GM19240 (cell line): ENCODE measurements around the gene PIGU.

Experiments
- DNase-seq: peaks from one replicate; pipeline ENCODE4 v3.0.0; 2011; ENCODE audit warnings: low spot score; ENCODE audit not compliant: insufficient read length

PIGU gene

DNA sequence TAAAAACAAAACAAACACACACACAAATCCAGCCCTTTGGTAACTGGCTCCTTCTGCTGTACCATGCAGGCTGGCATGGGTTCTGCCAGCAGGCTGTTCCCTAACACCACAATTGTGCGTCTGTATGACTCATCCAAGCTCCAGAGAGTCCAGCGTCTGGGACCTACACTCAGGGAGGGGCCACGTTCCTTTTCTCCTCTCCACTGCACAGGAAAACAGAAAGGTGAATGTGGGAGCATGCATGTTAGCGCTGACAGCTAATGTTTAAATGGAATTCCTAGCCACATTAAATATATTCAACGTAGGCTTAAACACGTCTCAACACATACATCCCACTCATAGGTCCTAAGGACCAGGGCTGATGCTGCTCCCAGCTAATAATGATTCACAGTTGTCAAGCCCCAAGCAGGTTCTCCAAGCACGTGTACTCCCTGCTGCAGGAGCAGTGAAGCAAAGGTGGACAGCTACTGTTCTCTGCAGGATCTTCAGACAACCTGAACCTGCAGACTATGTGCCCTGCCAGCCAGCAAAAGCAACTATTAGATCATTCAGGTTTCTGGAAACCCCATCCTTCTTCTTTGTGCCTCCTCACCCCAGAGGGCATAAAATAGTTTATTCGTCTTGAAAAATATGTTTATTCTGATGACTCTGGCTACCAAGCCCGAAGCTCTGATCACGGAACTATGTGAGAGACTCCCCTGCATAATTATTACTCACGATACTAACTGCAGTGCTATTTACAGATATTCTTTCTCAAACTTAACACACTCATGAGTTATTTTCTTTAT, 97.5 kb downstream of the PIGU start:
- no peak for DNase-seq

DNA sequence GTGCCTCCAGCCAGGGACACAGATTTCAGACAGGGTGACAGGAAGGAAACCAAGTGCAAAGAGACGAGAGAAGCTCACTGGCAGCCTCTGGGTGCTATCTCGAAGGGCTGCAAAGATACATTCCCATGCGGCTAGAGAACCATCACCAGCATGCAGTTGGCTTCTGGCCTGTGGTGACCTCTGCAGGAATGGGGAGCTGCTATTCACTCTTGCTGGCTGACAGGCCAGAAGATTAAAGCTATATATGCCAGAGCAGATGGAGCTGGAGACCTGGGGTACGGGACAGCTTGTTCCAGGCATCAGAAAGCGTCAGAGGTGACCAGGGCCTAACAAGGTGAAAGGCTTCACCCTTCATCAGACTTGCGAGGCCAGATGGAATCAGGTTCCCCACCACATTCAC, 98.4 kb downstream of the PIGU start:
- no peak for DNase-seq

DNA sequence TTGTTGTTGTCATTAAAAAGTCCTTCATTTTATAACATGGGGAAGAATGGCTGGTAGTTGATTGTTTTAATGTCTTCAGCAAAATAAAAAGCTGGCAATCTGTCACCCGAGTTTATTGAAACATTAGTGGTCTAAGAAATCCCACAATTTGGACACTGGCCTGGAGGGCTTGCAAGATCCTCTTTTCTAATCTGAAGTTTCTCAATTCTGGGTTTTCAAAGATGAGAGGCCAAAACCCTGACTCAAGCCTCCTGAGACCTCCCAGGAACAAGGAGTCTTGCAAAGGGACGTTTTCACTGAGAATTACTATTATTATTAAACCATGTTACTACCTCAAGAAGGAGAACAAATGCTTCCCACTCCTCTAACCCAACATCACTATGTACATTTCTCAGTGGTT, 98.9 kb downstream of the PIGU start:
- DNase-seq, result no peak

DNA sequence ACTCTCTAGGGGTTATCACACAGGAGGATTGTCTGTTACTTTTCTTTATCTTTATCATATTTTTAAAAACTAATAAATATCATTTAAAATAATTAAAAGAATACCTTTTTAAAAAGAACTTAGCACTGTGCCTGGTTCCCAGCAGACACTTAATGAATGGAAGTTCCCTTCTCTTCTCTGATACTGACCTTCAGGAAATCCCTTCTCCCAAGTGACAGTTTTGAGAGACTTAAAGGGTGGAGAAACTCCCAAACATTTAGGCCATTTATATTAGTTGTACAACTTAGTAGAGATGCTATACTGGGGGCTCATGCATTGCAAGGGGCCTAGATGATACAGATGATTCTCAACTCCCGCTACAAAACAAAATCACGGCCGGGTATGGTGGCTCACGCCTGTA, 99.8 kb downstream of the PIGU start:
- no peak for DNase-seq

DNA sequence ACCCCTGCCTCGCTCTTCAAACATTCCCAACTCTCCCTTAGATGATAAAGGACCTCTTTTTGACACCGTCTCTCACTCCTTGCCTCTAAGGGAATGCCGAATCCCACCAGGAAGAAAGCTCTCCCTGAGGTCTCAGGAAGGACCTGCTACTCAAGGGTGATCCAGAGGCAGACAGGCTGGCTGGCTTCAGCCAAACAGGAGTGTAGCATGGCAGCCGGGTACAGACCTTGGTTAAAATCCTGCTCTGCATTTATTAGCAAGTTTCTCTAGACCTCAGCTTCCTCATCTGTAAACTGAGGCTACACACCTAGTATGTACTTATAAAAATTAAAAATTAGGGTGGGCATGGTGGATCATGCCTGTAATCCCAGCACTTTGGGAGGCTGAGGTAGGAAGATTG, 101.1 kb downstream of the PIGU start:
- no peak for DNase-seq

DNA sequence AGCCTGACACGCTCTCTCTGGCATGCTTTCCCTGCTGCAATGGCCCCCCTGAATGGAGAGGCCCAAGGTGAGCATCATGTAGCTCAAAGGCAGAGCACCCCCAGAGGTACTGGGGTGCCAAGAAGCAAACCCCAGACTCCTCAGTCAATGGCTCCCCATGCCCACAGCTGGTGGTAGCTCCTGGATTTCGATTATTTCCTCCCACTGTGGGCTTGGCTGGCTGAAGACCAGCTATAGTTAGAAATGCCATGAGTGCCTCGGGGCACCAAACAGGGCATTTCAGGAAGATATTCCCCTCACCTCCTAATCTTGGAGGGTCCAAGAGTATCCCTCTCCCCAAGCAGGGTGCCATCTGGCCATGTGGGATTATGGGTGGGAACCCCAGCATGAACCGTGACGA, 101.6 kb downstream of the PIGU start:
- DNase-seq, result no peak

DNA sequence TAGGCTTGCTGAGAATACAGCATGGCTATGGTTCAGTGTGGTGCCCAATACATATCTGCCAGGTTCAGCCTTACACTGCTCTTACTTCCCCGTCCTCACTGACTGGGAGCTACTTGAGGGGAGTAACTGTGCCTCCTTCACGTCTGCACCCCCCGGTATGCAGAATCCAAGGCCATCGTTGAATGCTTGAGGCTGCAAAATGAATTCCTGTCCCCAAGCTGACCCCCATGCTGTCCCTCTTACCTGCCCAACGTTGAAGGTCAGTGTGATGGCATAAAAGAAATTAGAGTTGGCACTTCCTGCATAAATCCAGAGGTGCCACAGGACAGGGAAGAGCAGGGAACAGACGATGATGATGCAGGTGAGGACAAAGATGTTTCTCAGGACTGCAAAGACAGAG, 102.0 kb downstream of the PIGU start:
- DNase-seq, result no peak

DNA sequence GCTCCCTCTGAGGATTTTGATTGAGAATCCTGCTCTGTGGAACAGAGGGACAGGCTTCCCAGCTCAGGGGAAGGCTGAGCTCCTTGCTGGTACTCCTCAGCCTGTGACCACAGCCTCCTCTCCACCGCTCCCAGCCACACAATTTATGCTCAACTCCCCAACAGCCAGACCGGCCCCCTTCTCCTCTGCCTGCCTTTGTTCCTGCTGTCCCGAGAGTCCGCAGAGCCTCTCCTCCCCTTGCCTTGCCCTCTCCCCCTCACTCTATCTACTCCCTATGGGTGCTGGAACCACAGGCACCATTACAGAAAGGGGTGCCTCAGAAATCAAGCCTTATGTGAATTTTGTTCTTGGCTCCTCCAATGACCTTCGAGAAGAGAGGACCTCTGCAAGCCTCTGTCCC, 102.5 kb downstream of the PIGU start:
- DNase-seq, result no peak

DNA sequence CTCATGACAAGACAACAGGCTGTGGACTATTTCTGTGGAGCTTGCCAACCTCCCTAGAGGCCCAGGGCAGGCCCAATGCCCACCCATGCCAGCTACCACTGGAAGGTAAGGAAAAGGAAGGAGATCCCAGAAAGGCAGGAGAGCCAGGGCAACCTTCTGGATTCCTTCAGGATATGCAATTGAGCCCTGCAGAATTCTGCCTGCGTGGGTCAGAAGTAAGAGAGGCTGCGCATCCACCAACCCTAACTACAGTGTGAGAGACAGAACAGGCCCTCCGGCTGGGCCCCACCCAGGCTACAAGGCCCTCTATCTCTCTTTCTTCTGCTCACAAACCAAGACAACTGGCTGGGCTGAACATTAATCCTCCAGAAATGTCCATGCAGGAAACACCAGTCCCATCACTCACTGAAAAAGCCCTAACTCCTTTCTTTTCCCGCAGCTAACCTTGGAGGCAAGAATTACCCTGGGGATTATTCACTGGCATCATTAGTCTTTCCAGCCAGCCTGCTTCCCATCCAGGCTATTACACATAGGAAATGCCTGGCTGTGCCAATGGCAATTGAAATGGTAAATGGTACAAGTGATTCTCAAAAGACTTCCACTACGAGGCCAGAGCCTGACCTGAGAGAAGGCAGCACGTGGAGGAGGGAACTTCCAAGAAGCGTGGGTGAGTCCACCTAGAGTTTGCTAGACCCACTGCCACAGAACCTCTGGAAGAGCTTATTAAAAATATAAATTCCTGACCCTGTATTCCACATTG, 103.2 kb downstream of the PIGU start:
- no peak for DNase-seq

DNA sequence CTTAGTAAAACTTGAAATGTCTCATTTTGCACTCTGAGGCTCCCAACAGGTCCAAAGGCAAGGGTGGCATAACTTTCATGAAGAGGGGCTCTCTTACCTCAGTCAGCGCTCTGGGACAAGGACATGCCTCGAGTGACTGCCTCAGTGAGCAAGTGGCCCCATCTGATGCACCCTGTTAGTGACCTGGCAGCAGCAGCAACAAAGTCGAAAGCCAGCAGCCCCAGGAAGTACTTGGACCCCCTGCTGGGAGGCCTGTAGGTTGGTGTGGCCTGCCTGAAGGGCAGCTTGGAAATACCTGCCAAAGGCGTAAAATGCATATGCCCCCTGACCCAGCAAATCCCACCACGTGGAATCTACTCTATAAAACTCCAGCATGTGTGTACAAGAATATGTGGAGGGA, 105.1 kb downstream of the PIGU start:
- no peak for DNase-seq

DNA sequence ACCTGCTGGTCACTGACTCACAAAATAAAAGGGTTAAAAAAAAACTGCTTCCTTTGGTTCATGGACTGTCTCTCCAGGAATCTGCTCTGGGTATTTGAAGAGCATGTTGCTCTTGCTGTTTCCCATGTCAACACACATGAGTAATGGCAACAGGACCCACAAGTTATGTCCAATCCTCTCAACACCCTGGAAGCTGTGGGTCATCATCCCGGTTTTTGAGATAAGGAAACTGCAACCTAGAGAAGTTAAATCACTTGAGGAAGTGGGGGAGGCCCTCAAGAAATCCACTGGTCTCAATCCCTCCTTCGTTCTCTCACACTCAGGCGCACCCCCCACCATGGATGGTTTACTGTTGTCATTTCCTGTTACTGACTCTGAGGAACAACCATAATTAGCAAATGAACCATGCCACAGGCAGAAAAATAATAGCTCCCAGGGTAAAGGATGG, 106.0 kb downstream of the PIGU start:
- no peak for DNase-seq

DNA sequence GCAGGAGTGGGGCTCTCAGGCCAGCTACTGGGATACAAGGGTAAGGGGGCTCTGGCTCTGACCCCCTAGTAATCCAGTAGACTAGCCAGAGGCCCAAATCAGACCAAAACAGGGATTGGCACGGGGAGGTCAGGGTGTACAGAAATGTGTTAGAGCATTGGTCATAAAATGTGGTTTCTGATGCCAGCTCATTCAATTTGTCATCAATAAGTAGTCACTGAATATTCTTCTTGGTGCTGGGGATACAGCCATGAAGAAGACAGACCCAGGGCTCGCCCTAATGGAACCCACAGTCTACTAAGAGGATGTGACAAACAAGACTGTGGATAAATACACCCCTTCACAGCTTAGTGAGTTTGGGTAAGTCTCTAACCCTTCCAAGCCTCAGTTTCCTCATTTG, 107.3 kb downstream of the PIGU start:
- DNase-seq, result no peak

DNA sequence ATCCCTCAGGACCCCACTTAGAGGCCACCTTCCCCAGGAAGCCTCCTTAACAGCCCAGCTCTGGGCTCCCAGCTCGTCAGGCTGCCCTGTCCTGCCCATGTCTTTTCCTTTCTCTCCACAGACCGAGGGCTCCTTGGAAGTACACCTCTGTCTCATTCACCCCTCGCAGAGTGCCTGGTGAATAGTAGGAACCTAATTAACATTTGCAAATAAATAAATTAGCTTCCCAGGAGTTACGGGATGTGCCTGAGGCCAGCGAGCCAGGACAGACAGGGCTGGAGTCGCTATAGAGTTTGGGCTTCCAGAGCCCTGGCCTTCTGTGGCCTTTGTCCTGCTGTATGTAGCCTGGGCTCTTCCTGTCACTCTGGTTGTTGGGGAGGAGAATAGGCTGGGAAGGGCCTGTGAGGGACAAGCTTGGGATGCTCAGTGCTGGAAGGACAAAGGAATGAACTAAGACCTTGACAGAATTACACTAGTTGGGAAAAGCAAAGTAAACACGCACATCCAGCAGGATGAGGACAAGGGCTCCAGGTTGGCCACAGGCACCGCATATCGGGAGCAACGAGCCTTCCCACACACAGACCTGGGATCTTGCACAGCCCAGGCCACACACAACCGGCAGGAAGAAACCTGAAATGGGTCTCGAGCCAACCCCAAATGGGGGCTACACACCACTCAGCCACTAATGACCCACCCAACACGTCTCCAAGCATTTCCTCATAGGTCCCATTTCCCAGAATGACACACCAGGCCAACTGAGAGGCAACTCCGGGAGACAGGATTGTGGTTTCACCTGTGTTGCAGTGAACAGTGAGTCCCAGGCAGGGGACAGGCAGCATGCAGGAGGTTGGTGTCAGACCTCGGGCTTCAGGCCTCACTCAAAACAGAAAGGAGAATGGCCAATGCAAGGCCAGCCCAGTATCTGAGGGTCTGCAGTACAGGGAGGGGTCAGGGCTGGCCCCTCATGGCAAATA, 108.7 kb downstream of the PIGU start:
- no peak for DNase-seq

DNA sequence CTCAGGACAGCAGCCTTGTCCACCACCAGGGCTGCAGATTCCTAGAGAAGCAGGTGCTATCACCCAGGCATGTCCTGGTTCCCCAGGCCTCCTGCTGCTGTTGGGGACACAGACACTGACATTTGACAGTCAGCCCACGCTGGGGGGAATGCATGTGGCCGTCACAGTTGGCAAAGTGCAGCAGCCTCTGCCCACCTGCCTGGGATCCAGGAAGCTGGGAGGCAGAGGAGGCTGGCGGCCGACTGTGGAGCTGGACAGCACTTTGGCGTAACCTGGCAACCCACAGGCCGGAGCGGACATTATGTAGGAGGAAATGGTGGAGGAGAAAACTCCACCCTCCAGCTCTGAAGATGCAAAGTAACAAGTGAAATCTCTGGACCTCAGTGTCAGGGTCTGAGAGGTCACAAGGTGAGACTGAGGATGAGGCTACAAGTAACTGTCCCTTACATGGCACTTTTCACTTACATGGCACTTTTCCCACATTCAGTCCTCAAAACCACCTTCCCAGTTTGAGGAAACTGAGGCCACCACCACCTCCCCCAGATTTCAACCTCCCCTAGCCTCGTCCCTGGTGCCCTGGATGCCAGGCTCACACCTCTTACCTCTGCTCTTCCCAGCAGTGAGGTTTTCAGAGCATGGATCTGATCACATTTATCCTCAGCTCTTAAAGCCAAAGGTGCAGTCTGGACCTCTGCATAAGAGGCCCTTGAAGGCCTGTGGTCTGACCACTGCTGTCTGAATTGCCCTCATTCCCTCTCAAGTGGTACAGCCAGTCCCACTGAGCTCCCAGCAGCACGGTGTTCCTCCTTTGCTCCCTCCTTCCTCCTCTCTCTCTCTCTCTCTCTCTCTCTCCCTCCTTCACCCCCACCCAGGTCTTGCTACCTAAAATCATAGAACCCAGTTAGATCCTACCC, 109.7 kb downstream of the PIGU start:
- DNase-seq, result no peak

DNA sequence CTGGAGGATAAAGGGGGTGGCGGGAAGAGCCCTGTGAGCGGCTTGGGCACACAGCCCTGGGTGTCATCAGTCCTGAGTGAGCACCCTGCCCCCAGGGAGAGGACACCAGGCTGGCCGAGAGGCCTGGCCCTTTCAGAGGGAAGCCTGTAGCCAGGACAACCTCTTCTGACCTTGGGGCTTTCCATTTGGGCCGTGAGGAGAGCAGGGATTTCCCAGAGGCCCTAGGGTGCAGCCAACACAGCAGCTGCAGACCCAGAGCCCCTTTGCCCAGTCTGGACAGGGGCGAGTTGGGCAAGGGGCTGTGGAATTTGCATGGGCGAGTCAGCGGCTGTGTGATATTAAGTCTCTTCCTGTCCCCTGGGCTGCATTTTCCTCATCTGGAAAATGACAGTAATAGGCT, 112.1 kb downstream of the PIGU start:
- no peak for DNase-seq

DNA sequence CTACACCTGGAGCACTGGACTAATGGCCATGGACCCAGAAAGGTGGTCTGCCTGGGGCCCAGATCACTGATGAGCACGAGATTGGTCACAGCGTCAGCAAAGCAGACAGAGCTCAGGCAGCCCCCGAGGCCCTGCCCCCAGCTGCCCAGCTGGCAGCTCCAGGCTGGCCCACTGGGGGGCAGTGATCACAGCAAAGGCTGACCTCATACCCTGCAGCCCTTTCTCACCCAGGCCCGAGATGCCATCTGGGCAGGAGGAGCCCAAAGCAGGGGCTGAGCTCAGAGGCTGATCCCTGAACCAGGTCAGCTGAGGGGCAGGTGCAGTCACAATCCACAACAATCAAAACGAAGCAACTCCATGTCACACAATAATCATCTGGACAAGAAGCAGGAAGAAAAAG, 114.3 kb downstream of the PIGU start:
- no peak for DNase-seq

DNA sequence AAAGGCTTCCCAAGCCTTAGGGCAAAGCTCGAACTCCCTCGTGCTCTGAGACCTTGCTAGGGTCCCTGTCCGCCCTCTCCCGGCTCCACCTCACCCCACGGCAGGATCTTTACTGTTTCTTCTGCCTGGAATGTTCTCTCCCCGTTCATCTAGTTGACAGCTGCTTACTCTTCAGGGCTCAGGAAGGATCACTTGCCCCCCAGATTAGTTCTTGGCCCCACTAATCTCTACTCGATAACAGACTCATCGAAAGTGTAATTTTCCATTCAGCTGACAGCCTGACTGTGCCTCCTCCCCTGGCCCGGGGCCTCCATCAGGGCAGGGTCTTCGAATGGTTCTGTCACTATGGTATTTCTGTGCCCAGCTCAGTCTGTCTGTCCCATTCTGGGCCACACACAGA, 115.2 kb downstream of the PIGU start:
- DNase-seq, result no peak

DNA sequence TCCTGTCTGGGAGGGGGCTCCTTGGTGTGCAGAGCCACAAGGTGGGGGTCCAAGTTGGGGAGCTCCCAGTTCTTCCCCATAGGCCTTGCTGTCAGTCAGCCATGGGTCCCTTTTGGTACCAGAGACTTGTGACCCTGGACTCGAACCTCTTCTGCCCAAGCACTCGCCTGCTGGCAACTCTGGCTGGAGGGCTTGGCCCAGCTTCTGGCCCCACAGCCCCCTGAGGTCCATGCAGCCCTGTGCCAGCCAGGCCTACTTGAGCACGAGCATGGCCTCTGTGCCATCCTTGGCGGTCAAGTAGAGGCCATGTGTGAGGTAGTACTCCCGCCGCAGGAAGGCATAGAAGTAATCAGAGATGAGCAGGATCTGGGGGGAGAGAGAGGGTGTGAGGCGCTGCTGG, 116.3 kb downstream of the PIGU start:
- no peak for DNase-seq

DNA sequence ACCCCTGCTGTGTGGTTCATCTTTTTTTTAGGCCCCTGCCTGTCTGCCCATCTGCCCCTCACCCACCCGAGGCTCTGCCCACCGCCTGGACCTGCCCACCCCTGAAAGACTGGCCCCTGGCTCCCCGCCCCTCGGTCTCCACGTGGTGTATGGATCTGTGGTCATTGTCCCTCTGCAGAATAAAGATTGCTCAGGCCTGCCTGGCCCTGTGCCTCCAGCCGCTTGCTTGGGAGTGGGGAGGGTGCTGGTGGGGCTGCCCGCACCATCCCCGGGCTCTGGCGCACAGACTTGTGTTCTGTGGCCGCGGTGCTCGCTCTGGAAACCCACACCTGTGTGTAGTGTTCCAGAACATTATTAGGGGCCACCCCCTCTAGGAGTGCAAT, 116.8 kb downstream of the PIGU start:
- no peak for DNase-seq

DNA sequence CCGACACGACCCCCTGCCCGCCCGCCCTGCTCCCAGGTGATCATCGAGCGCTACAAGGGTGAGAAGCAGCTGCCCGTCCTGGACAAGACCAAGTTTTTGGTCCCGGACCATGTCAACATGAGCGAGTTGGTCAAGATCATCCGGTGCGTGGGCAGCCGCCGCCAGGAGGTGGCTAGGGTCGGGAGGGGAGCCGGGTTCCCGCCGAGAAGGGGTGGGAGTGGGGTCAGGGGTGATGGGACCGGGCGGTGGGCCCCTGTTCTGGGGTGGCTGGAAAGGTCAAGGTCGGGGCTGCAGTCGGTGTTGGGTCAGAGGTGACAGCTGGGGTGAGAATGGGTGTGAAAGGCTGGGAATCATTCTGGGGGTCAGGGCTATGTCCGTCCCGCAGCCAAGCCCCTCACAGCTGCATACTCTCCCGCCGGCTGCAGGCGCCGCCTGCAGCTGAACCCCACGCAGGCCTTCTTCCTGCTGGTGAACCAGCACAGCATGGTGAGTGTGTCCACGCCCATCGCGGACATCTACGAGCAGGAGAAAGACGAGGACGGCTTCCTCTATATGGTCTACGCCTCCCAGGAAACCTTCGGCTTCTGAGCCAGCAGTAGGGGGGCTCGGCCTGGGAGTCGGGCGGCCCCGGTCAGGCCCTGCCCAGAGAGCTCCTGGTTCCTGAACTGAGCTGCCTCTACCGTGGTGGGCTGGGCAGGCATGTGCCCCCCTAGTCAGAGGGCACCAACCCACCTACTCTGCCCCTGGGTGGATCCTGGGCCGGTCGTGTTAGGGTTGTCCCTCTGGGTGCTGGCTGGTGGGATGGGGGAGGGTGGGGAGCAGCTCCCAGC, 117.4 kb downstream of the PIGU start:
- DNase-seq, result no peak
